HG03521 (cell line): ENCODE data around the gene HPCAL1.

ENCODE experiments used
- ATAC-seq: cut with Tn5 transposase; IDR thresholded peaks from one replicate; pipeline ENCODE4 v1.9.1; 2021; ENCODE audit warnings: mild to moderate bottlenecking, moderate library complexity; ENCODE audit not compliant: unreplicated experiment

Gene HPCAL1

GRCh38 chr2:10269291-10269690 lies 33.4 kb upstream of the HPCAL1 start:
- no peak for ATAC-seq

GRCh38 chr2:10269711-10270610 lies 32.7 kb upstream of the HPCAL1 start:
- no peak for ATAC-seq

GRCh38 chr2:10271509-10271908 lies 31.2 kb upstream of the HPCAL1 start:
- no peak for ATAC-seq

- no peak for ATAC-seq
Observed at GRCh38 chr2:10271946-10272345, 30.8 kb upstream of the HPCAL1 start.

DNA sequence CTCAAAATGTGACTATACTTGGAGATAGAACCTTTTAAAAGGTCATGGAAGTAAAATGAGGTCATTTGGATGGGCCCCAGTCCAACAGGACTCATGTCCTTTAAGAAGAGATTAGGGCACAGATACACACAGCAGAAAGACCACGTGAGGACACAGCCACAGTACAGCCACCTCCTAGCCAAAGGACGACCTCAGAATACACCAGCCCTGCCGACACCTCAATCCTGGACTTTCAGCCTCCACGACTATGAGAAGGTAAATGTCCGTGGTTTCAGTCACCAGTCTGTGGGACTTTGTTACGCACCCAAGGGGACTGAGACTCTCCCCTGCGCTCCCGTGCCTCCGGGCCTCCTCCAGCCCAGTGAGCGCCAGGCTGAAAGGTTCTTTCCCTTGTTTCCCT lies 30.2 kb upstream of the HPCAL1 start:
- no peak for ATAC-seq

DNA sequence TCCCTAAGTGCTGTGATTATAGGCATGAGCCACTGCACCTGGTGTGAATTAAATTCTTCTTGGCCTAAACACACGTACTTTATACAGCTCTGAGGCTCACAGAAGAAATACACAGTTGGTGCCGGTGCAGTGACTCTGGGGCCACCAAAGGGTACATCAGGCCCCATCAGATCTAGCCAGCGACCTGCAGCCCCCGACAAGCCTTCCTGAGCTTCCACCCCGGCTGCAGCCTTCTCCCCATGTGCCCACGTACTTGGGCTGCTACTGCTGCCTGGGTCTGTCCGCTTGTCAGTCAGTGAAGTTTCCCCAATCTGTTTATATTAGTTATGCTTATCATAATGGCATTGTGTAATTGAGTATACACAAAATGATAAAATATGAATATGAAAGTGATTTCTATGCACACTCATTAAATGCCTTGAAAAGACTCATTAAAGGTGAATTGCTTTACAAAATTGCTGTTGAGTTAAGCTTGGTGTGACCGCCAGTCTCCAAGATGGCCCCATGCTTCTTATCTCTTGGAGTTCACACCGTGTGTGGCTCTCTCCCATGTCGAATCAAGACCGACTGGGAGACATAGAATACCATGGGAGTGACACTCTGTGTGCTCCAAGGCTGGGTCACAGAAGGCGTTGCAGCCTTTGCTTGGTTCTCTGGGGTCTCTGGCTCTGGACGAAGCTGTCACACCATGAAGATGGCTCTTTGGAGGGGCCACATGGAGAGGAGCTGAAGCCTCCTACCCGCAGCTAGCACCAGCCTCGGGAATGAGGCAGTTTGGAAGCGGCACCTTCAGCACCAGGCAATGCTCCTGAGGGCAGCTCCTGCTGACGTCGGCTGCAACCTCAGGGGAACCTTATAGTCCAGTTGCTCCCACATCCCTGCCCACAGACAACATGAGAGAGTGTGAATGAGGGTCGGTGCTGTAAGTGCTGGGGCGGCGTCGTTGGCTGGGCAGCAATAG lies 29.2 kb upstream of the HPCAL1 start:
- ATAC-seq, result no peak

GRCh38 chr2:10274376-10274775 lies 28.3 kb upstream of the HPCAL1 start:
- no peak for ATAC-seq

DNA sequence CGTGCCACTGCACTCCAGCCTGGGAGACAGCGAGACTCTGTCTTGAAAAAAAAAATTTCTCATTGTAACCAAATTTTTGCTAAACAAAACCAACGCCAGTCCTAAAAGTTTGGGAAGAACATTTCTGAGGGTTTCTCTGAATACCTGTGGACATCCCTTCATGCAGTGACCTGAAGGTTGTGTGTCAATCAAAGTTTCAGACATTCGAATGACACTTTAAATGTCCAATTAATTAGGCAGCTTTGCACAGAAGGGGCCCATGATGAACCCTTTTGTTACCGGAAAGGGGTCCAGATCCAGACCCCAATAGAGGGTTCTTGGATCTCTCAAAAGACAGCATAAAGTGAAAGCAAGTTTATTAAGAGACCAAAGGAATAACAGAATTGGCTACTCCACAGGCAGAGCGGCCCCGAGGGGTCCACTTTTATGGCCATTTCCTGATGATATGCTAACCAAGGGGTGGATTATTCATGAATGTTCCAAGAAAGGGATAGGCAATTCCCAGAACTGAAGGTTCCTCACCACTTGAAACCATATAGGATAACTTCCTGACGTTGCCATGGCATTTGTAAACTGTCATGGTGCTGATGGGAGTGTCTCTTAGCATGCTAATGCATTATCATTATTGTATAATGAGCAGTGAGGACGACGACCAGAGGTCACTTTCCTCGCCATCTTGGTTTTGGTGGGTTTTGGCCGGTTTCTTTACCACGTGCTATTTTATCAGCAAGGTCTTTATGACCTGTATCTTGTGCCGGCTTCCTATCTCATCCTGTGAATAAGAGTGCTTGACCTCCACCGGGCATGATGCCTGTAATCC lies 27.5 kb upstream of the HPCAL1 start:
- no peak for ATAC-seq

DNA sequence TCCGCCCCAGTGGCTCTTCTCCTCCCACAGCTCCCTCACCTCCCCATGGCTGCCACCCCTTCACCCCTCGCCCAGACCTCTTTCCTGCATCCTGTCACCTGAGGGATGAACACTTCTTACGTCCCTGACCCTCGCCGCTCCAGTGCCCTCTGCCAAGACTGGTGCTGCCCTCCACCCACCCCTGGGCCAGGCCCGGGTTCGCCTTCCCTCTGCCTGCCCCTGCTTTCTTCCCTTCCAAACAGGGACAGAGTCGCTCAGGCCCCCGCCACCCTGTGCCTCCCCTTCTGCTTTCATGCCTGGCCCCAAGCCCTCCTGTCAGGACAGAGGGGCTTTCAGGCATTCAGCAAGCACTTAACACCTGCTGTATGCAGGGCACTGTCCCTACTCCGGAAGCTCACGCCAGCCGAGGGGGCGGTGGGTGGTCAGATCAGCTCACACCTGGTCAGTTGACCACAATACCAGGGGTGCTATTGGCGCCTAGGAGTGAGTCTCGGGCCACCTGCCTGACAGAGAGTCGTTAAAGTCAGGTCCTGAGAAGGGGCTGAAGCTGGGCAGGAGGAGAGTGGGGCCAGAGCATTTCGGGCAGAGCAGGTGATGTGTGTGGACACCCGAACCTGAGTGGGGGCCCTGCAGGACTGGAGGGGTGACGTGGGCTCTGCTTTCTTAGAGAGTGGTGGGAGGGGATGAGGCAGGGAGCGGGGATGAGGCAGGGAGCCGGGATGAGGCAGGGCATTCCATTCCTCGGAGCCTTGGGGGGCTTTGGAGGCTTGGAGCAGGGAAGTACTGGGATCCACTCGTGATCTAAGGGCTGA lies 26.0 kb upstream of the HPCAL1 start:
- ATAC-seq, result no peak

DNA sequence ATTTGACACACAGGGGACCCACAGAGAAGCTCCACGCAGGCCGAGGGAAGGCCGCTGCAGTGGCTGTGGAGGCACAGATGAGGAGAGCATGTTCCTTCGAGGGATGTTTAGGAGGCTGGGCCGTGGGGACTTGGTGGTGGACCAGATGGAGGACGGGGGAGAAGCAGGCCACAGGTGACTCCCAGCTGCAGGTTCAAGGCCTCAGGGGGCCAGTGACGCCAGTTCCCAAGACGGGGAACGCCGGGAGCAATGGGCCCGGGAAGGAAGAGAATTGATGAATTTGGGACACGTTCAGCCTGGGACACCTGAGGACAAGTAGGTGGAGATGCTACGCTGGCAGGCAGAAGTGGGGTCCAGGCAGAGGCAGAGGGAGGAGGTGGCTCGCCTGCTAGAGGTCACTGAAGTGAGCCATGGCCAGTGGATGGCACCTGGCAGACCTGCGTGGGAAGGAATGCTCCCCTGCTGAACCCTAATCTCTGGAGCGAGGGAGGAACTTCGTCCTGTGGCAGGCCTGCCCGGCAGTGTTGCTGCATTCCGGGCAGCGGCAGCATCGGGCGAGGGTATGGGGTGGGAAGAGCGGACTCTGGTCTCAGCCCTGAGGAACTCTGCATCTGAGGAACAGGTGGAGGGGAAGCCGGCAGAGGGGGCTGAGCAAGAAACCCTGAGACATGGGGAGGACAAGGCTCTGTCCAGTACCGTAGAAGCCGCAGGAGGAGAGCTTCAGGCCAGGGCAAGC lies 25.2 kb upstream of the HPCAL1 start:
- no peak for ATAC-seq

DNA sequence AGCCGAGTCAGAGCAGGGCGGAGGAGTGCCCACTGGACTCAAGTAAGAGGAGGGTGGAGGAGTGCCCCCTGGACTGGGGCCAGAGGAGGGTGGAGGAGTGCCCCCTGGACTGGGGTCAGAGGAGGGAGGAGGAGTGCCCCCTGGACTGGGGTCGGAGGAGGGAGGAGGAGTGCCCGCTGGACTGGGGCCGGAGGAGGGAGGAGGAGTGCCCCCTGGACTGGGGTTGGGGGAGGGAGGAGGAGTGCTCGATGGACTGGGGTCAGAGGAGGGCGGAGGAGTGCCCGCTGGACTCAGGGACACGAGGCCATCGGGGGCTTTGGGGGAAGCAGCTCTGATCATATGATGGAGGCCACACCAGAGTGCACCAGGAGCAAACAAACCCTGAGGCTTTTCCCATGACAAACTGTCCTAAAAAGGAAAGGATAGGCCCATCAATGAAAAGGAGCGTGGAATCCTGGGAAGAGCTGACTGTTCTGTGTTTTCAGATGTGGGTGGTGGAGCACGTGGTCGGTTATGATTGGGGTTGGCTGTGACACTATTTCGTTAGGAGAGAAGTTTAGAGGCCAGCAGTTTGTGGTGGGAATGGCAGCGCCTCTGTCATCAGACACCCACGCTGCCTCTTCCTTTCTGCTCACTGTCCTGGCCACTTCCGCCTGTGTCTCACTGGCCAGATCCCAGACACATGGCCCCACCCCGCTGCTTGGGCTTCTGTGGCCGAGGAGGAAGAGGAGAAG lies 24.5 kb upstream of the HPCAL1 start:
- no peak for ATAC-seq

DNA sequence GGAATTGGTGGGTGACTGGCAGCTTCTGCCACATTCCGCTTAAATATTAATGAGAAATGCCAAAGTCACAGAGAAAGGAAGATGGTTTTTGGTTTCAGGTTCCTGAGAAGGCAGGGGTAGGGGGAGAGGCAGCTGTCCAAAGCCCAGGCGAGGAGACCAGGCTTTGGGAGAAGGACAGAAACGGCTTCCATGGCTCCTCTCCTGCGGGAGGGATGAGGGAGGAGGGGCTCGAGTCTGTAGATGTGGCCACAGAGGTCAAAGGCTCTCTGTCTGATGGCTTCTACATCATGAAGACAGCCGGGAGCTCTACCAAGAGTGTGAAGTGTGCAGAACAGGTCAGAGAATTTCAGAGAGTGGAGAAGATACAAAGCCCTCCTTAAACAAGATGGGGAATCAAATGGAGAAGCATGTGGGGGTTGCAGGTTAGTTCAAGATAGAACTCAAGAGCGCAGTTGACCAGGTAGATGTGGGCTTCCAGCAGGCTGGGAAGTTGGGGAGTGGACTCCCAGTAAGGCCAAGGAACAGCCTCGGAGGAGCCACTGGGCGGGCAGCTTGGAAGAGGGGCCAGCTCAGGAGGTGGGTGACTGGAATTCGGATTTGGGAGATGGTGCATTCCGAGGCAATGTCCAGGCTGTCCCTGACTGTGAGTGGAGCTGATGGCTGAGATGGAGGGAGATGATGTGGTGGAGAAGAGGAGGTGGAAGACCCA lies 23.8 kb upstream of the HPCAL1 start:
- ATAC-seq, result no peak

DNA sequence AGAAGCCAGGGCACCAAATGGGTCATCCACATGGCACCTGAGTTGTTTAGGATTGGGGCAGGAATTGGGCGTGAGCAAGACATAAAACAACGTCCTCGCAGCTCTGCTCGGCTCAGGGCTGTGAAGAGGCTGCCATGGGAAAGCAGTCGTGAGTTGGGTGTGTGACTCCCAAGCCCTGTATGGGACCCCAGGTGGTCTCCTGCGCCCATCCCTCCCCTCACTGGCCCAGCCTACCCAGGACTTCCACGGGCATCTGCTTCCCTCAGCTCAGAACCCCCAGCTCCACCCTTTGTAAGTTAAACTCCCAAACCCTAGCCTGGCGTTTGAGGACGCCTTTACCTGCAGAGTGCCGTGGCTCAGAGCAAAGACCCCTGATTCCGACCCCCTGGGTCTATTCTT lies 23.2 kb upstream of the HPCAL1 start:
- ATAC-seq, result no peak

DNA sequence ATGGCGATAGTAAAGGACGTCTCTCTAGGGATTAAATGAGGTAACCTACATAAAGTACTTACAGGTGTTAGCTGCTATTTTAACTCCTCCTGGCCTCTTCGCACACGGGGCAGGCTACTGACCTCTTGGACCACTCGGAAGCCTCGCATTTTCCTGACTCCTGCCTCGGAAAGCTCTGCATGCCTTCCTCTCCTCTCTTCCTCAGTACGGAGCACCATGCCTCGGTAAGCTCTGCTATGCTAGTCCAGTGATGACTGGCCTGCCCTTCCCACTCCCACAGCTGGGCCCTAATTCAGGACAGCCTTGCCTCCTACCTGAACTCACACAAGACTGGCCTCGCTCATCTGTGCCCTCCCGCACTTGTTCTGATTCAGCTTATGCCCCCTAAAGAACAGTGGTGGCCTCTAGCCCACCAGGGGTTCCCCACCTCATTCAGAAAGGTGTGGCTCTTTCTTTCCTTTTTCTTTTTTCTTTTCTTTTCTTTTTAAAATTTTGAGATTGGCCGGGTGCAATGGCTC lies 22.7 kb upstream of the HPCAL1 start:
- ATAC-seq, result no peak

GRCh38 chr2:10281891-10282290 lies 20.8 kb upstream of the HPCAL1 start:
- no peak for ATAC-seq

- ATAC-seq, result no peak
Observed at GRCh38 chr2:10282611-10283105, 20.0 kb upstream of the HPCAL1 start.
